OCI-LY7 (cell line): ENCODE results near the gene ACTRT2. TPM values are rescaled to one million over a fixed set of nuclear protein-coding genes. Genes with fewer than 3 reads are reported as not detected.

Experiments used
- BruUV-seq: library from RNA; stranded (reverse); fragments of 400-500 nt; replicated peaks from 2 replicates; lab custom pipeline; 2021; lab: Mats Ljungman, UMichigan
- CTCF ChIA-PET: fragments of 300-600 bp; sonication (Branson Sonifier 250); formaldehyde crosslinking; loops from one replicate; lab custom pipeline; 2022; ENCODE audit warnings: antibody characterized with exemption; ENCODE audit not compliant: unreplicated experiment; lab: Charles Lee
- POLR2A ChIA-PET: fragments of 300-600 bp; sonication (Branson Sonifier 250); formaldehyde crosslinking; loops from one replicate; lab custom pipeline; 2022; ENCODE audit warnings: antibody characterized with exemption; lab: Charles Lee
- DNase-seq: peaks from one replicate; pipeline ENCODE4 v3.0.0-alpha.2; 2015; ENCODE audit warnings: low spot score
- H2AFZ ChIP-seq: fragments of 200-600 bp; sonication (generic), shearing (Covaris generic); 2 replicates; pipeline ENCODE4 v1.6.1; 2014; ENCODE audit warnings: mild to moderate bottlenecking, antibody characterized with exemption, low read length, moderate library complexity
- H3K27ac ChIP-seq: fragments of 200-600 bp; sonication (generic); 2 replicates; pipeline ENCODE4 v1.5.1; 2014; ENCODE audit warnings: mixed run types, low read depth, mild to moderate bottlenecking, moderate library complexity, low read length, inconsistent platforms; ENCODE audit not compliant: poor library complexity, severe bottlenecking
- H3K36me3 ChIP-seq: fragments of 200-600 bp; sonication (generic); 2 replicates; pipeline ENCODE4 v1.6.1; 2014; ENCODE audit warnings: mild to moderate bottlenecking, antibody characterized with exemption, low read length, moderate library complexity, mixed read lengths; ENCODE audit not compliant: insufficient read depth
- H3K4me1 ChIP-seq: fragments of 200-600 bp; sonication (generic); 2 replicates; pipeline ENCODE4 v1.5.1; 2014; ENCODE audit warnings: mild to moderate bottlenecking, low read length; ENCODE audit not compliant: insufficient read depth, poor library complexity, severe bottlenecking
- H3K4me2 ChIP-seq: fragments of 200-600 bp; sonication (generic); 2 replicates; pipeline ENCODE4 v1.6.1; 2014; ENCODE audit warnings: mild to moderate bottlenecking, low read length
- H3K4me3 ChIP-seq: fragments of 200-600 bp; sonication (generic); 2 replicates; pipeline ENCODE4 v1.5.1; 2014; ENCODE audit warnings: mild to moderate bottlenecking, low read depth, low read length; ENCODE audit not compliant: poor library complexity, severe bottlenecking
- H3K79me2 ChIP-seq: fragments of 200-600 bp; sonication (generic); 2 replicates; pipeline ENCODE4 v1.6.1; 2016; ENCODE audit warnings: low read depth, mild to moderate bottlenecking, low read length, moderate library complexity, mixed read lengths; ENCODE audit not compliant: insufficient read depth
- H3K9me2 ChIP-seq: fragments of 200-600 bp; sonication (generic); 2 replicates; pipeline ENCODE4 v1.6.1; 2016; ENCODE audit warnings: mild to moderate bottlenecking, low read length, mixed read lengths; ENCODE audit not compliant: insufficient read depth
- H3K9me3 ChIP-seq: fragments of 200-600 bp; sonication (generic); 2 replicates; pipeline ENCODE4 v1.6.1; 2014; ENCODE audit warnings: mild to moderate bottlenecking, mixed run types, low read length, mixed read lengths
- H4K20me1 ChIP-seq: fragments of 200-600 bp; sonication (generic); 2 replicates; pipeline ENCODE4 v1.6.1; 2014; ENCODE audit warnings: mild to moderate bottlenecking, antibody characterized with exemption, low read length, moderate library complexity, mixed read lengths; ENCODE audit not compliant: insufficient read depth
- CTCF ChIP-seq: fragments of 200-600 bp; sonication (generic); conservative IDR thresholded peaks from 2 replicates; pipeline ENCODE4 v1.5.1; 2014; ENCODE audit warnings: mild to moderate bottlenecking, antibody characterized with exemption, low read length, moderate library complexity, mixed read lengths
- EZH2phosphoT487 ChIP-seq: fragments of 200-600 bp; sonication (generic); IDR thresholded peaks from 2 replicates; pipeline ENCODE4 v1.6.1; 2018; ENCODE audit warnings: low read depth, borderline replicate concordance, mild to moderate bottlenecking, mixed run types, antibody characterized with exemption, low read length, moderate library complexity, mixed read lengths
- intact Hi-C: fragments of 100-400 bp; cut with micrococcal nuclease; formaldehyde crosslinking; loops from one replicate; pipeline ENCODE4 v1.10.0; 2022; ENCODE audit not compliant: unreplicated experiment
- total RNA-seq, 2 experiments: library from RNA; depleted of rRNA in 1 of 2; stranded (reverse); fragments of >200 nt in 1 of 2; shearing (Covaris generic) in 1 of 2; gene quantifications; 2 replicates each; pipeline ENCODE4 v1.2.3, GENCODE V29; 2014 to 2022

The ACTRT2 gene
- total RNA-seq, 2 experiments from 2014 or later: not detected

GRCh38 chr1:3066826-3067225, 45.6 kb downstream of the ACTRT2 start:
- Histone ChIP-seq H3K9me3 (no peaks in the 10 kb centered on the region), H3K79me2 (no peaks in the 10 kb centered on the region), H3K27ac (no peak overlapping the region), H4K20me1 (no peaks in the 10 kb centered on the region), H3K4me3 (no peak overlapping the region), H2AFZ (no peak overlapping the region), H3K4me1 (no peaks in the 10 kb centered on the region), H3K36me3 (no peaks in the 10 kb centered on the region), H3K4me2 (no peak overlapping the region), H3K9me2 (no peaks in the 10 kb centered on the region)
- no peak for DNase-seq
- CTCF ChIA-PET: no interaction called here
- POLR2A ChIA-PET: no interaction called here
- intact Hi-C loops: no loop called here
- TF ChIP-seq EZH2phosphoT487 (no peak), CTCF (no peak)
- BruUV-seq: no TSS peak

- CTCF ChIA-PET: no interaction called here
- H3K79me2 ChIP-seq: no peaks in the 10 kb centered on the region
- no TSS peak for BruUV-seq
Measured at GRCh38 chr1:3067301-3067670, 46.0 kb downstream of the ACTRT2 start.

More at GRCh38 chr1:3067301-3067670, 46.0 kb downstream of the ACTRT2 start:
- H3K9me3 ChIP-seq: no peaks in the 10 kb centered on the region
- H3K36me3 ChIP-seq: no peaks in the 10 kb centered on the region
- no peaks in the 10 kb centered on the region for H3K9me2 ChIP-seq
- H4K20me1 ChIP-seq: no peaks in the 10 kb centered on the region
- H2AFZ ChIP-seq: no peak overlapping the region
- TF ChIP-seq CTCF (no peak), EZH2phosphoT487 (no peak)
- no peaks in the 10 kb centered on the region for H3K4me1 ChIP-seq
- no peak for DNase-seq
- no peak overlapping the region for H3K27ac ChIP-seq
- intact Hi-C loops: no loop called here
- no peak overlapping the region for H3K4me2 ChIP-seq
- POLR2A ChIA-PET: no interaction called here
- no peak overlapping the region for H3K4me3 ChIP-seq
